ENCODE data around the gene MARF1.

DNA sequence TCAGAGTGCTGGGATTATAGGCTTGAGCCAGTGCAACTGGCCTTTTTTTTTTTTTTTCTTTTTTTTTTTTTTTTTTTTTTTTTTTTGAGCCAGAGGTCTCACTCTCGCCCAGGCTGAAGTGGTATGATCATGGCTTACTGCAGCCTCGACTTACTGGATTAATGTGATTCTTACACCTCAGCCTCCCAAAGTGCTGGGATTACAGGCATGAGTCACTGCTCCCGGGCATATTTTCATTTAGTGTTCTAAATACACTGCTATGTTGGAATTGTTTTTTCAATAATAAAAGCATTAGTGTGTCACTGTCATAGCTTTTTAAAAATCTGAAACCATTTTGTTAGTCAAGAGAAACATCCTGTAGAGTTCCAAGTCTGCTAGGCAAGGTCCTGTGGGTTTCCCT, 47.3 kb upstream of the MARF1 start:
- TF ChIP-seq POLR2A (IDR thresholded peaks at IDR 0.05) = no peak
- TF ChIP-seq, protein P1, sequence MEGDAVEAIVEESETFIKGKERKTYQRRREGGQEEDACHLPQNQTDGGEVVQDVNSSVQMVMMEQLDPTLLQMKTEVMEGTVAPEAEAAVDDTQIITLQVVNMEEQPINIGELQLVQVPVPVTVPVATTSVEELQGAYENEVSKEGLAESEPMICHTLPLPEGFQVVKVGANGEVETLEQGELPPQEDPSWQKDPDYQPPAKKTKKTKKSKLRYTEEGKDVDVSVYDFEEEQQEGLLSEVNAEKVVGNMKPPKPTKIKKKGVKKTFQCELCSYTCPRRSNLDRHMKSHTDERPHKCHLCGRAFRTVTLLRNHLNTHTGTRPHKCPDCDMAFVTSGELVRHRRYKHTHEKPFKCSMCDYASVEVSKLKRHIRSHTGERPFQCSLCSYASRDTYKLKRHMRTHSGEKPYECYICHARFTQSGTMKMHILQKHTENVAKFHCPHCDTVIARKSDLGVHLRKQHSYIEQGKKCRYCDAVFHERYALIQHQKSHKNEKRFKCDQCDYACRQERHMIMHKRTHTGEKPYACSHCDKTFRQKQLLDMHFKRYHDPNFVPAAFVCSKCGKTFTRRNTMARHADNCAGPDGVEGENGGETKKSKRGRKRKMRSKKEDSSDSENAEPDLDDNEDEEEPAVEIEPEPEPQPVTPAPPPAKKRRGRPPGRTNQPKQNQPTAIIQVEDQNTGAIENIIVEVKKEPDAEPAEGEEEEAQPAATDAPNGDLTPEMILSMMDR (IDR thresholded peaks at IDR 0.05) = no peak

All from esophagus squamous epithelium (tissue), 4 donors.